ENCODE data around the gene RAD51B. TPM values are rescaled to one million over a fixed set of nuclear protein-coding genes. Genes with fewer than 3 reads are reported as not detected.

Gene RAD51B
- total and polyA plus RNA-seq, 2 experiments from 2014 or later, result 10.1 to 18.0 TPM

- H2AFZ ChIP-seq, result no peak overlapping the region
- H4K20me1 ChIP-seq (ENCODE audit: insufficient read depth, poor library complexity, severe bottlenecking), result no peaks in the 10 kb centered on the region
- H3K79me2 ChIP-seq, result no peaks in the 10 kb centered on the region
- no peaks in the 10 kb centered on the region for H3K9me3 ChIP-seq (ENCODE audit: low read depth)
- H3K27me3 ChIP-seq, result no peaks in the 10 kb centered on the region
- peak overlapping the region; percentile 91 for H3K27ac ChIP-seq
- TF ChIP-seq EZH2phosphoT487 (IDR thresholded peaks at IDR 0.05; ENCODE audit: low read depth, severe bottlenecking, unreplicated experiment) (no peak), EZH2 (IDR thresholded peaks at IDR 0.05; ENCODE audit: borderline replicate concordance) (no peak), CTCF (IDR thresholded peaks at IDR 0.05; ENCODE audit: poor library complexity) (no peak)
- peak overlapping the region; percentile 55 for H3K4me2 ChIP-seq
- no peaks in the 10 kb centered on the region for H3K36me3 ChIP-seq (replicated peaks; ENCODE audit: insufficient read depth, low read depth)
- no peak overlapping the region for H3K4me3 ChIP-seq
- no peaks in the 10 kb centered on the region for H3K9me2 ChIP-seq (replicated peaks; ENCODE audit: insufficient read depth)
- WGBS (ENCODE audit: low lambda C conversion rate, missing lambda C conversion rate), result 91% methylated on average over 9 of the region's 9 CpGs
- H3K4me1 ChIP-seq (ENCODE audit: insufficient read depth), result peaks cover 36% of the 10 kb centered on the region
- no peak for DNase-seq (ENCODE audit: low spot score)
Measured at GRCh38 chr14:68599896-68600610, 780.5 kb downstream of the RAD51B start.

GRCh38 chr14:68602507-68602906, 782.9 kb downstream of the RAD51B start:
- Histone ChIP-seq H2AFZ (no peak overlapping the region), H3K4me2 (no peak overlapping the region), H3K27ac (peak overlapping the region; percentile 79), H3K36me3 (replicated peaks; ENCODE audit: insufficient read depth, low read depth) (no peaks in the 10 kb centered on the region), H4K20me1 (ENCODE audit: insufficient read depth, poor library complexity, severe bottlenecking) (no peaks in the 10 kb centered on the region), H3K79me2 (no peaks in the 10 kb centered on the region), H3K27me3 (no peaks in the 10 kb centered on the region), H3K9me3 (ENCODE audit: low read depth) (no peaks in the 10 kb centered on the region), H3K4me3 (no peak overlapping the region), H3K9me2 (replicated peaks; ENCODE audit: insufficient read depth) (no peaks in the 10 kb centered on the region), H3K4me1 (ENCODE audit: insufficient read depth) (peaks cover 59% of the 10 kb centered on the region)
- no peak for DNase-seq (ENCODE audit: low spot score)
- WGBS (ENCODE audit: low lambda C conversion rate, missing lambda C conversion rate), result 85% methylated on average over 5 of the region's 5 CpGs
- TF ChIP-seq EZH2 (IDR thresholded peaks at IDR 0.05; ENCODE audit: borderline replicate concordance) (no peak), EZH2phosphoT487 (IDR thresholded peaks at IDR 0.05; ENCODE audit: low read depth, severe bottlenecking, unreplicated experiment) (no peak), CTCF (IDR thresholded peaks at IDR 0.05; ENCODE audit: poor library complexity) (no peak)

GRCh38 chr14:68603533-68604360, 784.2 kb downstream of the RAD51B start:
- Histone ChIP-seq H3K79me2 (no peaks in the 10 kb centered on the region), H3K4me1 (ENCODE audit: insufficient read depth) (peaks cover 64% of the 10 kb centered on the region), H3K4me2 (no peak overlapping the region), H3K9me2 (replicated peaks; ENCODE audit: insufficient read depth) (no peaks in the 10 kb centered on the region), H2AFZ (peak overlapping the region; percentile 29), H3K4me3 (no peak overlapping the region), H3K9me3 (ENCODE audit: low read depth) (no peaks in the 10 kb centered on the region), H3K36me3 (replicated peaks; ENCODE audit: insufficient read depth, low read depth) (no peaks in the 10 kb centered on the region), H3K27ac (peak overlapping the region; percentile 79), H4K20me1 (ENCODE audit: insufficient read depth, poor library complexity, severe bottlenecking) (no peaks in the 10 kb centered on the region), H3K27me3 (no peaks in the 10 kb centered on the region)
- no peak for TF ChIP-seq EZH2phosphoT487 (IDR thresholded peaks at IDR 0.05; ENCODE audit: low read depth, severe bottlenecking, unreplicated experiment)
- no peak for DNase-seq (ENCODE audit: low spot score)
- 57% methylated on average over 25 of the region's 25 CpGs for WGBS (ENCODE audit: low lambda C conversion rate, missing lambda C conversion rate)

GRCh38 chr14:68604361-68604730, 784.8 kb downstream of the RAD51B start:
- H4K20me1 ChIP-seq (ENCODE audit: insufficient read depth, poor library complexity, severe bottlenecking), result no peaks in the 10 kb centered on the region
- H3K27ac ChIP-seq, result peak overlapping the region; percentile 79
- H3K79me2 ChIP-seq, result no peaks in the 10 kb centered on the region
- no peak for DNase-seq (ENCODE audit: low spot score)
- H3K4me2 ChIP-seq, result no peak overlapping the region
- H2AFZ ChIP-seq, result no peak overlapping the region
- no peak overlapping the region for H3K4me3 ChIP-seq
- H3K9me3 ChIP-seq (ENCODE audit: low read depth), result no peaks in the 10 kb centered on the region
- peaks cover 62% of the 10 kb centered on the region for H3K4me1 ChIP-seq (ENCODE audit: insufficient read depth)
- H3K27me3 ChIP-seq, result no peaks in the 10 kb centered on the region
- no peaks in the 10 kb centered on the region for H3K9me2 ChIP-seq (replicated peaks; ENCODE audit: insufficient read depth)
- 96% methylated on average over 9 of the region's 9 CpGs for WGBS (ENCODE audit: low lambda C conversion rate, missing lambda C conversion rate)
- TF ChIP-seq EZH2 (IDR thresholded peaks at IDR 0.05; ENCODE audit: borderline replicate concordance) (no peak), CTCF (IDR thresholded peaks at IDR 0.05; ENCODE audit: poor library complexity) (no peak), EZH2phosphoT487 (IDR thresholded peaks at IDR 0.05; ENCODE audit: low read depth, severe bottlenecking, unreplicated experiment) (no peak)
- no peaks in the 10 kb centered on the region for H3K36me3 ChIP-seq (replicated peaks; ENCODE audit: insufficient read depth, low read depth)

All from hepatocyte (in vitro differentiated cells).